Measurements from ENCODE around the gene CCDC87.

- TF ChIP-seq SUZ12 (IDR thresholded peaks at IDR 0.05; ENCODE audit: low read length) (no peak), BRCA1 (IDR thresholded peaks at IDR 0.05; ENCODE audit: low read depth, low read length) (no peak), FOSL1 (IDR thresholded peaks at IDR 0.05; ENCODE audit: insufficient read depth, low read depth, low read length) (no peak), POLR2AphosphoS5 (IDR thresholded peaks at IDR 0.05; ENCODE audit: low read depth, low read length) (no peak), SP1 (IDR thresholded peaks at IDR 0.05; ENCODE audit: low read depth, low read length) (no peak), EP300 (IDR thresholded peaks at IDR 0.05; ENCODE audit: borderline replicate concordance in 1 of 2, low read depth in 2 of 2, low read length in 2 of 2) (no peak), NRF1 (IDR thresholded peaks at IDR 0.05; ENCODE audit: low read depth, low read length) (no peak), YY1 (IDR thresholded peaks at IDR 0.05; ENCODE audit: low read depth, low read length) (no peak)
These were observed 46.4 kb upstream of the CCDC87 start for GRCh38 chr11:66639066-66639813.
